Measurements from ENCODE around the gene SDK1. TPM values are rescaled to one million over a fixed set of nuclear protein-coding genes. Genes with fewer than 3 reads are reported as not detected.

The SDK1 gene
- total RNA-seq, 2 experiments from 2014 or later = 0.10 to 0.17 TPM

DNA sequence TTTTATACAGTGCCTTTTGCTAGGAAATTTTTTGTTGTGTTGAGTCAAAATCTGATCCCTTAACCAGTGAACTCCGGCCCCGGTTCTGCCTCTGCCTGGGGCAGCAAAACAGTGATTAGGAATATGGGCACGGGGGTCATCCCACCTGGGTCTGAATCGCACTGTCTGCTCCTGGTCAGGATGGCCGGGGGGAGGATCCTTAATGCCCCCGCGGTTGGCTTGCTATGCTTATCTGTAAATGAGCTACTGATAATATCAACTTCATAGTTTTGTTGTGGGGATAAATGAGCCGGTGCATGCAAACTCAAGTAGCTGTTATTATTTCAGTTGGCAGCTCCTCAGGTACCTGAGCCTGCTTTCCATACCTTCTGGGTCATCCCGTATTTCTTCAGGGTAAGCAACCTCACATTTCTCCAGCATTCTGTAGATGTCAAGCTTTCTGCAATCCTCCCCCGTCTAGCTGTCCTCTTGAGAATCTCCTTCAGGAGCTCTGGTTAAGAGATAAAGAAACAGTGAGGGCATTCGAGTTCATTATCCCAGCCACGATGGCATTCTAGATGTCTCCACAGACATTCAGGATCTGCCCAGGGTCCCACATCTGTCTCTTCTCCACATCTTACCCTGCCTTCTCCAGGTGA, 592.2 kb downstream of the SDK1 start:
- Mint-ChIP-seq H3K4me1 (no peaks in the 10 kb centered on the region), H3K36me3 (ENCODE audit: low read depth) (no peaks in the 10 kb centered on the region), H3K9me3 (no peaks in the 10 kb centered on the region), H3K27ac (no peak overlapping the region), H3K27me3 (peaks cover 5% of the 10 kb centered on the region), H3K4me3 (no peak overlapping the region)
- ChIA-PET CTCF (no interaction called here), POLR2A (no interaction called here)
- no peak for DNase-seq

DNA sequence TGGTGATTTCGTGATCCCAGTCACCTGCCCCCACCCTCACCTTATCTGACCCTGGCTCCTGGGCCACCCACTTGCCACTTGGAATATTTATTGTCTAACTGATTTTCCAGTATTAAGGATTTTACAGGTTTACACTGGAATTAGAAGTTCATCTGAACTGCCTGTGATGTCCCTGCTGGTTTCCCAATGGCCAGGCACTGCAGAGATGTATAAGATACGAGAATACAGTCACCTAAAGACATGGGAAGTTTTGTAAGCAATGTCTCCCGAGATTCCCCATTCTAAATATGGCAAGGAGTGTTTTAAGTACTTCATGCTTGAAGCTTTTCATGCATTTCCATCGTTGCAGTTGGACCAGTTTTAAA, 592.7 kb downstream of the SDK1 start:
- POLR2A ChIA-PET = no interaction called here
- CTCF ChIA-PET = no interaction called here

DNA sequence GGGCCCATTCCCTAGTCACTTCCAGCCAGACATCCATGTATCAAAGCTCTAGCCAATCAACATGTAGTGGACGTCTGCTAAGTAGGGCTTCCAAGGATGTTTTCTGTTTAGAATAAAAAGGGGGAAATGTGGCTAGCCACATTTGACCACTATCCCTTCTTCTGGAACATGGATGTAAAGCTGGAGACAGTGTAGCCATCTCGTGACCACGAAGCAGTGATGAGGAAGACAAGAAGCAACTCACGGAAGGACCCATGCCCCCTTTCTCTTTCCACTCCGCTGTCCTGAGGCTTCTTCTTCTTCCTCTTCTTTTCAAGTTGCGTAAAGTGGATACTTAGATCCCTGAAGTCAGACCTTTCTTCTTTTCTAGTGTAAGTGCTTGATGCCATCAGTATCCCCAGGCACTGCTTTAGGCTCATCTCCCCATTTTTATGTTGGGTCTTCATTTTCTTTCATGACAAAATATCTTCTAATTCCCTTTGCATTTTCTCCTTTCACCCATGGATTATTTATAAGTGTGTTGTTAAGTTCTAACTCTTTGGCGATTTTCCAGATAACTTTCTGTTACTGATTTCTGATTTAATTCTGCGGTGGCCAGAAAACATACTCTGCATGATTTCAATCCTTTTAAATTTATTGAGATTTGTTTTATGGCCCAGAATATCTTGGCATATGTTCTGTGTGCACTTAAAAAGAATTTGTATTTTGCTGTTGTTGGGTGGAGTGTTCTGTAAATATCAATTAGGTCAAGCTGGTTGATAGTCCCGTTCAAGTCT, 594.5 kb downstream of the SDK1 start:
- ChIA-PET CTCF (interaction anchor here (1.0 kb wide), 1 partner anchor 1030 kb away, joined by 3 read pairs; no protein-coding TSS in a partner anchor), POLR2A (no interaction called here)
- DNase-seq = no peak
- Mint-ChIP-seq H3K27me3 (peaks cover 7% of the 10 kb centered on the region), H3K27ac (no peak overlapping the region), H3K4me1 (no peaks in the 10 kb centered on the region), H3K9me3 (no peaks in the 10 kb centered on the region), H3K4me3 (no peak overlapping the region), H3K36me3 (ENCODE audit: low read depth) (no peaks in the 10 kb centered on the region)

More for the DNA sequence above, 592.7 kb downstream of the SDK1 start:
- Mint-ChIP-seq H3K4me3 (no peak overlapping the region), H3K9me3 (no peaks in the 10 kb centered on the region), H3K36me3 (ENCODE audit: low read depth) (no peaks in the 10 kb centered on the region), H3K27ac (no peak overlapping the region), H3K4me1 (no peaks in the 10 kb centered on the region), H3K27me3 (peaks cover 5% of the 10 kb centered on the region)
- DNase-seq = no peak

DNA sequence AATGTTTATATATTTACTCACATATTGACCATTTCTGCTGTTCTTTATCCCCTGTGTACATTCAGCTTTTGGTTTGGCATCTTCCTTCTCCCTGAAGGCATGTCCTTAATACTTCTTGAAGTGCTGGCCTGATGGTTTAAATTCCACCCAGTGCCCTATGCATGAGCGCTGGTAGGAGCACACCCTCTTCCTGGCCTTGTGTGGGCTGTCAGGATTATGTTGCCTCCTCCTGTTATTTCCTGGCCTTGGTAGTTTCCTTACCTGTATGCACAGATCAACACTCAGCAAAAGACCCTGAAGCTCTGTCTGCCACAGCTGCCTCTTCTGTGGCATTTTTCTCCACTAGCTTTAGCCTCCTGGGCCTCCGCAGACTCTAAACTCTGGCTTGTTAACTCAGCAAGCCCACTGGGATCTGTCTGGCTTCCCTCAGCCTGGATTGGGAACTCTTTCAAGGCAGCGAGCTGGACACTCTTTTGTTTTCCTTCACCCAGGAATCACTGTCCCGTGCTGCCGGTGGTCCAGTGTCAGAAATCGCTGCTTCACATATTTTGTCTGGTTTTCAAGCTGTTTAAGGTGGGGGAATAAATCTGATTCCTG, 595.2 kb downstream of the SDK1 start:
- no peaks in the 10 kb centered on the region for H3K36me3 Mint-ChIP-seq (ENCODE audit: low read depth)
- ChIA-PET POLR2A (no interaction called here), CTCF (no interaction called here)
- no peak overlapping the region for H3K27ac Mint-ChIP-seq
- peaks cover 7% of the 10 kb centered on the region for H3K27me3 Mint-ChIP-seq
- no peak for DNase-seq
- H3K9me3 Mint-ChIP-seq = no peaks in the 10 kb centered on the region
- H3K4me3 Mint-ChIP-seq = no peak overlapping the region
- H3K4me1 Mint-ChIP-seq = no peaks in the 10 kb centered on the region

DNA sequence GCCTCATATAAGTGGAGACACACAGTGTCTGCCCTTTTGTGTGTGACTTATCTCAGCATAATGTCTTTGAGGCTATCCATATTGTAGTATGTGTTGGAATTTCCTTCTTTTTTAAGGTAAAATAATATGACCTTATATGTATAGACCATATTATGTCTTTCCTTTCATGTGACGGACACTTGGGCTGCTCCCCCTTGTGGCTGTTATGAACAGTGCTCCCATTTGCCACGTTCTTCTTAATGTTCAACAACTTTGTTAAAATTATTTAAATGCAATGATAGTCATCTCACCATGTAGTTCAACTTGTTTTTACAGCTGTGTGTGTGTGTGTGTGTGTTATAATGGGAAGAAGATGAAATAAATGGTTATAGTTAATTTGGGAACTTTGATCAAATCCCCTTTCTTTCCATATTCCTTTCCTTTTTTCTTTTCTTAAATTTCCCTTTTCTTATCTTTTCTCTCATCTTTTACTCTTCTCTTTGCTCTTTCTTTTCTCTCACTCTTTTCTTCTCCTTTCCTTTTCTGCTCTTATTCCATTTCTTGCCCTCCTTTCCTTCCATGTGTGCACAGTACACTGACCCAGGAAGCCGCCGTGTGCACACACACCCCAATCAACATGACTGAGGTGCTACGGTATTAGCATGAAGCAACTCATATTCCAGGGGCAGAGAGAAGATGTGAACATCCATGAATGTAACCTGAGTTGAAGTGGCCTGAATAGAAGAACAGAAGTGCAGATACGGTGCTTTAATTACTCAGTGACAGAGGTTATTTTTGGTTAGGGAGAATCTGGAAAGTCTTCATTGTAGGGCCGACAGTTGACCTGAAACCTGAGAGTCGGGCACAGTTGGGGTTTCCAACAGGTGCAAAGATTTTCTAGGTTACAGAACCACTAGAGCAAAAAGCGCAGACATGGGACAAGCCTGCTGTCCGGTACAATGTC, 596.6 kb downstream of the SDK1 start:
- DNase-seq = peak; percentile 54
- Mint-ChIP-seq H3K4me1 (no peaks in the 10 kb centered on the region), H3K9me3 (no peaks in the 10 kb centered on the region), H3K27ac (no peak overlapping the region), H3K4me3 (no peak overlapping the region), H3K36me3 (ENCODE audit: low read depth) (no peaks in the 10 kb centered on the region), H3K27me3 (peaks cover 7% of the 10 kb centered on the region)
- ChIA-PET CTCF (no interaction called here), POLR2A (no interaction called here)

DNA sequence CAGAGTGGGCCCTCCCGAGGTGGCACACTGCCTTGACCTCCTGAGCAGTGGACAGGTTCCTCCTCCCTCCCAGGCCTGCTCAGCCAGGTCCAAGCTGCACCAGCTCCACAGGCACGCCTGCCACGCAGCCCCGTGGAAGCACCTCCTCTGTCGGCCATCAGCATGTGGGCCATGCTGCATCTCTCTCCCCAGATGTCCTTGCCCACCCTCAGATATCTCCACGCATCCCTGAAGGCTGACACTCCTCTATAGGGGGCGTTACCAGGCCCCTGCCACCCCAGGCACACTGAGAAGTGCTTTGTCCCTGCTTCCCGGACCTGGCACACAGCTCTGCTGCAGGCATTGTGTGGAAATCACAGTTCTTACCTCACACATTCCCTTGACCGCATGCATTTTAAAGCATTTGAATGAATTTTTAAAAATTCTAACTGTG, 598.5 kb downstream of the SDK1 start:
- H3K4me1 Mint-ChIP-seq = no peaks in the 10 kb centered on the region
- POLR2A ChIA-PET = no interaction called here
- no peak overlapping the region for H3K4me3 Mint-ChIP-seq
- CTCF ChIA-PET = no interaction called here
- H3K27ac Mint-ChIP-seq = no peak overlapping the region
- H3K36me3 Mint-ChIP-seq (ENCODE audit: low read depth) = no peaks in the 10 kb centered on the region
- DNase-seq = no peak
- H3K27me3 Mint-ChIP-seq = peaks cover 3% of the 10 kb centered on the region
- no peaks in the 10 kb centered on the region for H3K9me3 Mint-ChIP-seq

DNA sequence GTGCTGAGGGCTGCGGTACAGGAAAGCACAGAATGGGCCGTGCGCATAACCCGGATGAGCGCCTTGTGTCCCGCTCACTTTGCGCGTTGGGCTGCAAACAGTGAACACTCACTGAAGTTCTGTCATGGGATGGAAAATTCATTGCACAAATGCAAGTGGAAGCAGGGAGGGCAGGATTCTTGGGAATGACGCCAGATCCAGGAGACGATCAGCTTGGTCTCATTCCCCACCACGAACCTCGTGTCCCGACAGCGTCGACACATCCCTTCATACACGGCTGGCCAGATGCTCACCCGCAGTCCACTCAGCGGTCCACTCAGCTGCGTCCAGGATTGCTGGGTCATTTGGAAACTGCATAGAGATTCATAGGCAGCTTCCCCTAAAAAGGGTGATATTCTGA, 607.1 kb downstream of the SDK1 start:
- ChIA-PET POLR2A (no interaction called here), CTCF (no interaction called here)

DNA sequence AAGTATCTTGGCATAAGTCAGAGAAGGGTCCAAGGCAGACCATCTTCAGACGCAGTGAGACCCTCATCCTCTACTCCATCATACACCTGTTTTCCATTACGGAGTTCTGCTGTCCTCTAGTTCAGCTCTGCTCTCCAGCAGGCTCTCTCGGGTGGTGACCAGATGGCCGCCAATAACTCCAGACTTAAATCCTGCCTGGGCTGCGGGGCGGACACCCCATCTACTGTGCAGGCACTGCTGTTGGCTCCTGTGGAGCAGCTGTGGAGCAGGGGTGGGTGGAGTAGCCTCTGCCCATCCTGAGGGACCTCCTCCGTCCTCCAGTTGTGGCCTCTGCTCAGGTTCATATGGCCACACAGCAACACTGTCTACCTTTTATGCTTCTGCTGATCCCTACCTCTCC, 608.1 kb downstream of the SDK1 start:
- ChIA-PET POLR2A (no interaction called here), CTCF (no interaction called here)
- H3K27ac Mint-ChIP-seq = no peak overlapping the region
- DNase-seq = no peak
- H3K4me3 Mint-ChIP-seq = no peak overlapping the region
- no peaks in the 10 kb centered on the region for H3K4me1 Mint-ChIP-seq
- no peaks in the 10 kb centered on the region for H3K9me3 Mint-ChIP-seq
- H3K36me3 Mint-ChIP-seq (ENCODE audit: low read depth) = no peaks in the 10 kb centered on the region
- H3K27me3 Mint-ChIP-seq = no peaks in the 10 kb centered on the region

More for the DNA sequence above, 607.1 kb downstream of the SDK1 start:
- no peak overlapping the region for H3K4me3 Mint-ChIP-seq
- H3K9me3 Mint-ChIP-seq = no peaks in the 10 kb centered on the region
- no peak overlapping the region for H3K27ac Mint-ChIP-seq
- DNase-seq = no peak
- no peaks in the 10 kb centered on the region for H3K4me1 Mint-ChIP-seq
- no peaks in the 10 kb centered on the region for H3K27me3 Mint-ChIP-seq
- H3K36me3 Mint-ChIP-seq (ENCODE audit: low read depth) = no peaks in the 10 kb centered on the region

DNA sequence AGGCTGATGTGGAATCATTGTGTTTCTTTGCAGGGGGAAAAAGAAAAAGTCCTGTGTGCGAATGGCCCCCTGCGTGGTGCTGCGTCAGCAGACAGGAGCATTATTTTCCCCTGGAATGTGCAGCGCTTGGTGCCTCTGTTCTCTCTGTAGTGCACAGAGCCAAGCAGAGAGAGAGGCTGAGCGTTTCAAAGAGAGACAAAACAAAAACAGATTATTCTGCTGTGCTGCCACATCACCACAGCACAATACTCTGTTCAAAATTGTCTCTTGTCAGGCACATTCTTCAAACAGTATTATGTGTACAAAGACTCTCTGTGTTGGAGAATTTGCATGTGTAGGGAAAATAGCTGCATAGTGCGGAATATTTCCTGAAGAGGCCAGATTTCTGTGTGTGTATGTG, 609.0 kb downstream of the SDK1 start:
- H3K4me1 Mint-ChIP-seq = no peaks in the 10 kb centered on the region
- no peak overlapping the region for H3K27ac Mint-ChIP-seq
- H3K9me3 Mint-ChIP-seq = no peaks in the 10 kb centered on the region
- DNase-seq = no peak
- no peaks in the 10 kb centered on the region for H3K27me3 Mint-ChIP-seq
- POLR2A ChIA-PET = no interaction called here
- CTCF ChIA-PET = no interaction called here
- no peaks in the 10 kb centered on the region for H3K36me3 Mint-ChIP-seq (ENCODE audit: low read depth)
- H3K4me3 Mint-ChIP-seq = no peak overlapping the region

DNA sequence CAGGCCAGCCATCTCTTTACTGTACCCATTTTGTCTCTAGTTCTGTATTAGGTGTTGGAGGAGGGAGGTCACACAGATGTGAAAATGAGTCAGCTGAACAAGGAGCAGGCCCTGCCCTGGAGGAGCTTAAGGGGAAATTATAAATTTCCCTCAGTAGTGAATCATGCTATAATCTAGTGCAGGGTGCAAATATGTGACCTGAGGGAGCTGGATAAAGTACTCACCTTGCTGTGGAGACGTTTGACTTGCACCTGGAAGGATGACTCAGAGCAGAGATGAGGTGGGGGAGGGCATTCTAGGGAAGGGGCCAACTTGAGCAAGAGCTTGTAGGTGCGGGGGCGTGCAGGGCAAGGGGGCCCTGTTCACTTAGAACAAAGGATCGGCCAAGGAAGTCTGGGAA, 610.6 kb downstream of the SDK1 start:
- Mint-ChIP-seq H3K4me3 (no peak overlapping the region), H3K27ac (no peak overlapping the region), H3K27me3 (no peaks in the 10 kb centered on the region), H3K4me1 (no peaks in the 10 kb centered on the region), H3K36me3 (ENCODE audit: low read depth) (no peaks in the 10 kb centered on the region), H3K9me3 (no peaks in the 10 kb centered on the region)
- ChIA-PET POLR2A (no interaction called here), CTCF (no interaction called here)
- DNase-seq = no peak

DNA sequence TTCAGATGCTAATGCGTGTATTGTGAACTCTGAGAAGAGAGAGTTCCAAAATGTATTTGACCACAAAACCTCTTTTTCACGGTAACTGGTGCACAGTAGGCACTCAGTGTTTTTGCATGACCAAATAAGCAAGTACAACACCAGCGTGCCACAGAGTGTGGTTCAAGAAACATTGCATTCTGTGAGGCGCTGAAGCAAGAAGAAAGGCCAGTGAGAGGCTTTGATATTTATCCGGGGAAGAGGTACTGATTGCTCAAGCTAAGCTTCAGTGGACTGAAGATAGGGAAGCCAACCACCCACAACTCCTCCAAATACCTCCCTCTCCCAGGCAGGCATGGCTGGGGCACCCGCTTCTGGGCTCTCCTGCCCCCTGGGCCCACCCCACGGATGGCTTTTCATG, 611.2 kb downstream of the SDK1 start:
- Mint-ChIP-seq H3K36me3 (ENCODE audit: low read depth) (no peaks in the 10 kb centered on the region), H3K4me1 (no peaks in the 10 kb centered on the region), H3K9me3 (no peaks in the 10 kb centered on the region), H3K4me3 (no peak overlapping the region), H3K27me3 (no peaks in the 10 kb centered on the region), H3K27ac (no peak overlapping the region)
- POLR2A ChIA-PET = no interaction called here
- CTCF ChIA-PET = no interaction called here
- no peak for DNase-seq

DNA sequence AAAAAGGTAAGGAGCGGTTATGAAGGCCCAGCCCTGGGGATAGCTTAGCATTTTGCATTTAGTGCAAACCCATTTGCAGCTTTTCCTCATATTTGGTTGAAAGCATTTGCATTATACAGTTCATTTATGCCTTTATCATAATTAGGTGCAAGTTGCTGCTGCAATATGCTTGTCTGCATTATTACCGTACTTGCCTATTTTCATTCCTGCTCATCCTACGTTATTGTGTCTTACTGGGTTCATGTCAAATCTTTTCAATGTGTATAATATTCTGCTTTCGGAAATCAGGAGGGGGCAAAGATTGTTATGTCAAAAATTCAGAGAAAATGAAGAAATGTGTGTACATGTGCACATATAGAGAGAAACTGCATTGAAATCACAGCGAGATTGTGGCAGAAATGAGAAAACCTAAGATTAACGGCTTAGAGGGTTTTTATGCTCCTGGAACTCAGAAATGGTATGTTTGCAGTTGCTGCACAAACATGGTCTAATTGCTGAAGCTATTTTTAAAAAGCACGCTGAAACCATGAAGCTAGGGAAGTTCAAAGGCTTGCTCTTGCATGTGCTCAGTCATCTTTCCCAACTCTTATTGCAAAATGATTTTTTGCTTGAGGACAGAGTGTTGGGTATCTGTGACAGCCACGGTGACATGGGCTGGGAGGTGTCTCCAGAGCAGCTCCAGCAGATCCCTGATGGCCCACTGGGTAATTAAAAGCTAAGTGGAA, 613.2 kb downstream of the SDK1 start:
- H3K4me1 Mint-ChIP-seq = peaks cover 6% of the 10 kb centered on the region
- no peak overlapping the region for H3K27ac Mint-ChIP-seq
- peaks cover 3% of the 10 kb centered on the region for H3K9me3 Mint-ChIP-seq
- ChIA-PET CTCF (no interaction called here), POLR2A (no interaction called here)
- no peak overlapping the region for H3K4me3 Mint-ChIP-seq
- no peaks in the 10 kb centered on the region for H3K36me3 Mint-ChIP-seq (ENCODE audit: low read depth)
- no peaks in the 10 kb centered on the region for H3K27me3 Mint-ChIP-seq
- DNase-seq = no peak

Data from activated CD4-positive, alpha-beta T cell treated with anti-CD3 and anti-CD28 coated beads, Interleukin-2, amount 10 ng/mL, durations not matched to agents 7 days and 5 days (primary cell).